Measurements from ENCODE around the gene ZNF565. TPM values are rescaled to one million over a fixed set of nuclear protein-coding genes. Genes with fewer than 3 reads are reported as not detected.

ZNF565 gene
- total and polyA plus RNA-seq, 8 donors: 3.2 to 8.3 (median 7.7) TPM

- ATAC-seq (no peak), DNase-seq (no peak)
- peaks cover 0 to 7% of the 10 kb centered on the region in 2 donors for H3K4me1 ChIP-seq
- peaks cover 0 to 95% of the 10 kb centered on the region in 2 donors for H3K36me3 ChIP-seq
- no peaks in the 10 kb centered on the region for H3K27me3 ChIP-seq
- H3K4me3 ChIP-seq: no peak overlapping the region
- H3K9me3 ChIP-seq: peaks cover 0 to 20% of the 10 kb centered on the region in 2 donors
- intact Hi-C loops (cut with DNase I): no loop called here
- no peak for TF ChIP-seq CTCF (IDR thresholded peaks at IDR 0.05)
- no peak overlapping the region for H3K27ac ChIP-seq
Measured at GRCh38 chr19:36225219-36225892, 10.9 kb upstream of the ZNF565 start.

GRCh38 chr19:36222503-36222902, 8.0 kb upstream of the ZNF565 start:
- no peak overlapping the region for H3K4me3 ChIP-seq
- DNase-seq: no peak
- no peak for ATAC-seq
- no peak for TF ChIP-seq CTCF (IDR thresholded peaks at IDR 0.05)
- no peak overlapping the region for H3K27ac ChIP-seq
- intact Hi-C loops (cut with DNase I): no loop called here
- H3K9me3 ChIP-seq: peaks cover 0 to 3% of the 10 kb centered on the region in 2 donors
- peaks cover 0 to 18% of the 10 kb centered on the region in 2 donors for H3K4me1 ChIP-seq
- H3K36me3 ChIP-seq: peaks cover 0 to 91% of the 10 kb centered on the region in 2 donors
- no peaks in the 10 kb centered on the region for H3K27me3 ChIP-seq

- no peak overlapping the region for H3K4me3 ChIP-seq
- peaks cover 0 to 29% of the 10 kb centered on the region in 2 donors for H3K4me1 ChIP-seq
- H3K9me3 ChIP-seq: peaks cover 0 to 3% of the 10 kb centered on the region in 2 donors
- no peak for ATAC-seq
- DNase-seq: no peak
- no peak overlapping the region for H3K27ac ChIP-seq
- H3K27me3 ChIP-seq: no peaks in the 10 kb centered on the region
- TF ChIP-seq CTCF (IDR thresholded peaks at IDR 0.05): no peak
- peaks cover 0 to 81% of the 10 kb centered on the region in 2 donors for H3K36me3 ChIP-seq
- intact Hi-C loops (cut with DNase I): no loop called here
Measured at GRCh38 chr19:36221474-36221873, 7.0 kb upstream of the ZNF565 start.

- ATAC-seq: no peak
- Histone ChIP-seq H3K36me3 (peaks cover 0 to 26% of the 10 kb centered on the region in 2 donors), H3K9me3 (no peaks in the 10 kb centered on the region), H3K4me1 (peaks cover 4 to 39% of the 10 kb centered on the region in 2 donors), H3K4me3 (peak overlapping the region; percentile 70 to 87), H3K27ac (peak overlapping the region; percentile 88 to 97), H3K27me3 (no peaks in the 10 kb centered on the region)
- TF ChIP-seq CTCF (IDR thresholded peaks at IDR 0.05): no peak
- peak in 2 of 4 donors; percentile 29 to 60 for DNase-seq
- intact Hi-C loops (cut with DNase I): no loop called here
Measured at GRCh38 chr19:36215276-36216123, 1.0 kb upstream of the ZNF565 start.

- H3K36me3 ChIP-seq: no peaks in the 10 kb centered on the region
- no peaks in the 10 kb centered on the region for H3K27me3 ChIP-seq
- DNase-seq (no peak), ATAC-seq (no peak)
- H3K4me3 ChIP-seq: no peak overlapping the region
- intact Hi-C loops (cut with DNase I): no loop called here
- no peak overlapping the region for H3K27ac ChIP-seq
- no peaks in the 10 kb centered on the region for H3K9me3 ChIP-seq
- no peak for TF ChIP-seq CTCF (IDR thresholded peaks at IDR 0.05)
- H3K4me1 ChIP-seq: peaks cover 4 to 32% of the 10 kb centered on the region in 2 donors
Measured at GRCh38 chr19:36212895-36213294, 1.6 kb downstream of the ZNF565 start.

Data from left lung (tissue), 10 donors.